Caco-2 (cell line): ENCODE measurements around the gene DMP1. TPM values are rescaled to one million over a fixed set of nuclear protein-coding genes. Genes with fewer than 3 reads are reported as not detected.

ENCODE experiments used
- BruUV-seq: library from RNA; stranded (reverse); fragments of 400-500 nt; replicated peaks from 2 replicates; lab custom pipeline; 2021; lab: Mats Ljungman, UMichigan
- CTCF ChIA-PET: fragments of 300-600 bp; sonication (Branson Sonifier 250); formaldehyde crosslinking; loops from one replicate; lab custom pipeline; 2022; ENCODE audit warnings: antibody characterized with exemption; lab: Charles Lee
- POLR2A ChIA-PET: fragments of 300-600 bp; sonication (Branson Sonifier 250); formaldehyde crosslinking; loops from one replicate; lab custom pipeline; 2022; ENCODE audit warnings: antibody characterized with exemption; lab: Charles Lee
- DNase-seq, 2 experiments: peaks; one replicate each; pipeline versions ENCODE4 v3.0.0 to v3.0.0-alpha.2; 2020 to 2022
- H3K27me3 ChIP-seq: replicated peaks from 2 replicates; pipeline ENCODE4 v1.6.0; 2011; ENCODE audit warnings: low read length; ENCODE audit not compliant: control insufficient read depth, insufficient read depth
- H3K36me3 ChIP-seq: 2 replicates; pipeline ENCODE4 v1.5.1; 2011; ENCODE audit warnings: low read length; ENCODE audit not compliant: control insufficient read depth, insufficient read depth
- H3K4me1 ChIP-seq: fragments of 250-450 bp; sonication (Bioruptor Pico); 2 replicates; pipeline ENCODE4 v1.5.1; 2020; ENCODE audit warnings: mild to moderate bottlenecking
- H3K4me3 ChIP-seq: 2 replicates; pipeline ENCODE4 v1.5.1; 2011; ENCODE audit warnings: low read depth, mild to moderate bottlenecking, control low read depth, low read length
- H3K9me3 ChIP-seq: fragments of 250-450 bp; sonication (Bioruptor Pico); 2 replicates; pipeline ENCODE4 v1.5.1; 2020; ENCODE audit warnings: mild to moderate bottlenecking, moderate library complexity
- H3K27ac Mint-ChIP-seq: one replicate; pipeline ENCODE4 v1.8.0; 2022; ENCODE audit warnings: mixed read lengths; ENCODE audit not compliant: unreplicated experiment
- H3K27me3 Mint-ChIP-seq: one replicate; pipeline ENCODE4 v1.8.0; 2022; ENCODE audit warnings: mixed read lengths; ENCODE audit not compliant: insufficient read depth, unreplicated experiment
- H3K36me3 Mint-ChIP-seq: one replicate; pipeline ENCODE4 v1.8.0; 2022; ENCODE audit warnings: mild to moderate bottlenecking, mixed read lengths; ENCODE audit not compliant: insufficient read depth, unreplicated experiment
- H3K4me1 Mint-ChIP-seq: one replicate; pipeline ENCODE4 v1.8.0; 2022; ENCODE audit warnings: low read depth, mixed read lengths; ENCODE audit not compliant: unreplicated experiment
- H3K4me3 Mint-ChIP-seq: one replicate; pipeline ENCODE4 v1.8.0; 2022; ENCODE audit warnings: mild to moderate bottlenecking, moderate library complexity, mixed read lengths; ENCODE audit not compliant: unreplicated experiment
- H3K9me3 Mint-ChIP-seq: one replicate; pipeline ENCODE4 v1.8.0; 2022; ENCODE audit warnings: mixed read lengths; ENCODE audit not compliant: unreplicated experiment
- CTCF ChIP-seq, 2 experiments: fragments of 200-600 bp in 1 of 2; IDR thresholded peaks; 1 replicate in 1 of 2; 2 replicates in 1 of 2; pipeline versions ENCODE4 v1.5.1 to v1.8.0; 2011 to 2022; ENCODE audit warnings: antibody characterized with exemption in 1 of 2, control low read depth in 1 of 2, inconsistent platforms in 1 of 2, low read depth in 1 of 2, low read length in 1 of 2, mild to moderate bottlenecking in 1 of 2, moderate library complexity in 1 of 2; ENCODE audit not compliant: insufficient read depth in 1 of 2, severe bottlenecking in 1 of 2, unreplicated experiment in 1 of 2
- intact Hi-C: fragments of 100-400 bp; cut with micrococcal nuclease; formaldehyde crosslinking; loops from one replicate; pipeline ENCODE4 v1.10.0; 2022; ENCODE audit not compliant: unreplicated experiment
- total RNA-seq: library from RNA; stranded (reverse); gene quantifications from 2 replicates; pipeline ENCODE4 v1.2.3, GENCODE V29; 2022

Gene DMP1
- total RNA-seq, 1 experiment from 2014 or later: not detected

- no TSS peak for BruUV-seq
- DNase-seq: no peak
- intact Hi-C loops: no loop called here
- H3K36me3 ChIP-seq: no peaks in the 10 kb centered on the region
- no peak overlapping the region for H3K4me3 ChIP-seq
- no peak for TF ChIP-seq CTCF (IDR thresholded peaks at IDR 0.05; ENCODE audit: insufficient read depth in 1 of 2, low read depth in 1 of 2, low read length in 1 of 2, severe bottlenecking in 1 of 2, unreplicated experiment in 1 of 2)
- no peaks in the 10 kb centered on the region for H3K27me3 Mint-ChIP-seq
- POLR2A ChIA-PET: no interaction called here
- no peak overlapping the region for H3K4me3 Mint-ChIP-seq
- H3K36me3 Mint-ChIP-seq: no peaks in the 10 kb centered on the region
- H3K4me1 ChIP-seq: peaks cover 20% of the 10 kb centered on the region
- CTCF ChIA-PET: no interaction called here
- H3K27me3 ChIP-seq: no peaks in the 10 kb centered on the region
- no peaks in the 10 kb centered on the region for H3K9me3 ChIP-seq
- H3K4me1 Mint-ChIP-seq: peaks cover 14% of the 10 kb centered on the region
- peaks cover 13% of the 10 kb centered on the region for H3K9me3 Mint-ChIP-seq
- no peak overlapping the region for H3K27ac Mint-ChIP-seq
Observed at GRCh38 chr4:87662871-87663270, 12.8 kb downstream of the DMP1 start.

GRCh38 chr4:87669373-87669772, 19.3 kb downstream of the DMP1 start:
- DNase-seq: no peak
- intact Hi-C loops: no loop called here

GRCh38 chr4:87677731-87678130, 27.7 kb downstream of the DMP1 start:
- no peaks in the 10 kb centered on the region for H3K4me1 Mint-ChIP-seq
- CTCF ChIA-PET: interaction anchor here (1.1 to 1.8 kb wide), 2 partner anchors 160 to 171 kb away, joined by 3 to 8 read pairs; no protein-coding TSS in a partner anchor
- Histone ChIP-seq H3K4me1 (no peaks in the 10 kb centered on the region), H3K36me3 (no peaks in the 10 kb centered on the region), H3K4me3 (no peak overlapping the region), H3K27me3 (no peaks in the 10 kb centered on the region), H3K9me3 (no peaks in the 10 kb centered on the region; the same call in 1 of the 2 replicates)
- POLR2A ChIA-PET: no interaction called here
- H3K9me3 Mint-ChIP-seq: peaks cover 21% of the 10 kb centered on the region
- H3K27me3 Mint-ChIP-seq: peaks cover 3% of the 10 kb centered on the region
- no peak for DNase-seq
- H3K27ac Mint-ChIP-seq: no peak overlapping the region
- BruUV-seq: no TSS peak
- intact Hi-C loops: loop anchor here (5.0 kb wide), 2 partner anchors 295 to 535 kb away; no protein-coding TSS in a partner anchor
- no peak overlapping the region for H3K4me3 Mint-ChIP-seq
- no peak for TF ChIP-seq CTCF (IDR thresholded peaks at IDR 0.05; ENCODE audit: insufficient read depth in 1 of 2, low read depth in 1 of 2, low read length in 1 of 2, severe bottlenecking in 1 of 2, unreplicated experiment in 1 of 2)
- no peaks in the 10 kb centered on the region for H3K36me3 Mint-ChIP-seq

More at GRCh38 chr4:87669373-87669772, 19.3 kb downstream of the DMP1 start:
- no peak for TF ChIP-seq CTCF (IDR thresholded peaks at IDR 0.05; ENCODE audit: insufficient read depth in 1 of 2, low read depth in 1 of 2, low read length in 1 of 2, severe bottlenecking in 1 of 2, unreplicated experiment in 1 of 2)
- Histone ChIP-seq H3K9me3 (no peaks in the 10 kb centered on the region; the same call in 1 of the 2 replicates), H3K27me3 (no peaks in the 10 kb centered on the region), H3K4me1 (no peaks in the 10 kb centered on the region), H3K4me3 (no peak overlapping the region), H3K36me3 (no peaks in the 10 kb centered on the region)
- H3K27me3 Mint-ChIP-seq: no peaks in the 10 kb centered on the region
- no peaks in the 10 kb centered on the region for H3K4me1 Mint-ChIP-seq
- H3K27ac Mint-ChIP-seq: no peak overlapping the region
- no peak overlapping the region for H3K4me3 Mint-ChIP-seq
- POLR2A ChIA-PET: no interaction called here
- no TSS peak for BruUV-seq
- no peaks in the 10 kb centered on the region for H3K36me3 Mint-ChIP-seq
- H3K9me3 Mint-ChIP-seq: peaks cover 27% of the 10 kb centered on the region
- CTCF ChIA-PET: no interaction called here
